Measurements from ENCODE around the gene CDH19.

CDH19 gene

GRCh38 chr18:66550366-66550765 is 53.5 kb downstream of the CDH19 start:
- H3K27ac ChIP-seq: no peak overlapping the region
- TF ChIP-seq, protein P1, sequence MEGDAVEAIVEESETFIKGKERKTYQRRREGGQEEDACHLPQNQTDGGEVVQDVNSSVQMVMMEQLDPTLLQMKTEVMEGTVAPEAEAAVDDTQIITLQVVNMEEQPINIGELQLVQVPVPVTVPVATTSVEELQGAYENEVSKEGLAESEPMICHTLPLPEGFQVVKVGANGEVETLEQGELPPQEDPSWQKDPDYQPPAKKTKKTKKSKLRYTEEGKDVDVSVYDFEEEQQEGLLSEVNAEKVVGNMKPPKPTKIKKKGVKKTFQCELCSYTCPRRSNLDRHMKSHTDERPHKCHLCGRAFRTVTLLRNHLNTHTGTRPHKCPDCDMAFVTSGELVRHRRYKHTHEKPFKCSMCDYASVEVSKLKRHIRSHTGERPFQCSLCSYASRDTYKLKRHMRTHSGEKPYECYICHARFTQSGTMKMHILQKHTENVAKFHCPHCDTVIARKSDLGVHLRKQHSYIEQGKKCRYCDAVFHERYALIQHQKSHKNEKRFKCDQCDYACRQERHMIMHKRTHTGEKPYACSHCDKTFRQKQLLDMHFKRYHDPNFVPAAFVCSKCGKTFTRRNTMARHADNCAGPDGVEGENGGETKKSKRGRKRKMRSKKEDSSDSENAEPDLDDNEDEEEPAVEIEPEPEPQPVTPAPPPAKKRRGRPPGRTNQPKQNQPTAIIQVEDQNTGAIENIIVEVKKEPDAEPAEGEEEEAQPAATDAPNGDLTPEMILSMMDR (conservative IDR thresholded peaks at IDR 0.05): no peak

DNA sequence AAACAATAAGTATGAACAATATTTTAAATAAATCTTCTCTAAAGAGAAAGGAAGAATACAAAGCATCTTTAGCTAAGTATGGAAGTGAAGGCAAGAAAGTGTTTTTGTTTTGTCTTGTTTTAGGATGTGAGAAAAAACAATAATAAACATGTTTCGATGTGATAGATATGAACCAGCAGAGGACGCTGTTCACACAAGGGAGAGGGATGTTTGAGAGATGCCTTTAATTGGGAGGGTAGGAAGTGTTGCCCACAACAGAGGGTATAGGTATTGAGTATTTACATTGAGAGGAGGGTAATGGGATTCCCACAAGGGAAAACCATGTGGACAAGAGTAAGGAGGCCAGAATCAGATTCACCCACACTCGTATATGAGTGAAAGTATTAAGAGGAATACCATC is 55.1 kb downstream of the CDH19 start:
- TF ChIP-seq, protein P1 (conservative IDR thresholded peaks at IDR 0.05): no peak
- H3K27ac ChIP-seq: no peak overlapping the region

DNA sequence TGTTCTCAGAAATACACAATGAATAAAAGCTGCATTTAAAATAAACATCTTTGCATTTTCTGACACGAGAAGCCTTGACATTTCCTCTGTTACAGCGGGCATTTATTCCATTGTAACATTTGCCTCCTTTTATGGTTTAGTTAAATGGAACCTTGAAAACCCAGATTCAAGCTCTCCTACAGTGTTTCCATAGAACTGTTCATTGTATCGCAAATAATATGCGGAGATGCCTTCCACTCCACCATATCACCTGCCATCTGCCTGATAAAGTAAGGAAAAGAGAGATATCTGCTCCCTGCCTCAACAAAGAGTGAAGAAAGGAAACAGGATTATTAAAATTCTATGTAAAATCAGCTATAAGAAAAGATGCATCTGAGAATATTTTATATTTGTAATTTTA is 69.8 kb downstream of the CDH19 start:
- TF ChIP-seq, protein P1 (conservative IDR thresholded peaks at IDR 0.05): no peak
- no peak overlapping the region for H3K27ac ChIP-seq

DNA sequence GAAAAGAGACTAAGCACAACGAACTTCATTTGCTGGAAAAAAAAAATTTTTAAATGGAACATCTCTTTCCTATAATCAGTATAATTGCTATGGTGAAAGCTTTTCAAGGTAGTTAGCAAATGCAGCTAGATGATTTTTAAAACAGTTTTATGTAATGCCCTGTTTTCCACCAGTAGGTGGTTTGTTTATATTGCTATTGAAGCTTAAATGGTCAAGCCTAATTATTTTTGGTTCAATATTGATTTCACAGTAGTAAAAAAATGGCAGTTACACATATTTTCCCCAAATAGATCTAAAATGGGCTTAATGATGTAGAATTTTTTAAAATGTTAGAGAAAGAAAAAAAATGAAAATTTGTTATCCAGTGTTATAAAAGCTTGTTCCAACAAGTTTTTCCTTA is 70.2 kb downstream of the CDH19 start:
- no peak overlapping the region for H3K27ac ChIP-seq
- TF ChIP-seq, protein P1 (conservative IDR thresholded peaks at IDR 0.05): no peak; the same call in 1 of the 2 replicates

- TF ChIP-seq, protein P1 (conservative IDR thresholded peaks at IDR 0.05): no peak
Measured at GRCh38 chr18:66523219-66523991, 80.5 kb downstream of the CDH19 start.

DNA sequence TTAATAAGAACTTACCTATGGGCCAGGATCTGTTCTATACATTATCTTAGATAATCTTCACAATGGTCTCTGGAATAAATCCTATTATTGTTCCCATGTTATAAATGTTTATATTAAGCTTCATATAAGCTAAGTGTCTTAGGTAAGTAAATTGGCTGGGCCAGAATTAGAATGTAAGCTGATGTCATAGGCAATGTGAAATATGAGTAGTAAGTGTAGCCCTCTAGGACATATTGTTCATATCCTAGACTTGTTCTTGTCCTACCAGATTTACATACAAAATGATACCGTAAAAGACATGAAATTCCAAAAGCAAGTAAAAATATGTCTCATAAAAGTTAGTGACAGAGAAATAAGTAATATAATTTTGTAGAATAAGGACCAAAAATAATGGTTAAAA is 89.9 kb downstream of the CDH19 start:
- no peak overlapping the region for H3K27ac ChIP-seq
- TF ChIP-seq, protein P1 (conservative IDR thresholded peaks at IDR 0.05): no peak

More at GRCh38 chr18:66523219-66523991, 80.5 kb downstream of the CDH19 start:
- H3K27ac ChIP-seq: no peak overlapping the region

GRCh38 chr18:66511792-66512191 is 92.1 kb downstream of the CDH19 start:
- TF ChIP-seq, protein P1 (conservative IDR thresholded peaks at IDR 0.05): no peak
- H3K27ac ChIP-seq: no peak overlapping the region
